Measurements from ENCODE around the gene SLC25A39. TPM values are rescaled to one million over a fixed set of nuclear protein-coding genes. Genes with fewer than 3 reads are reported as not detected.

SLC25A39 gene
- total RNA-seq, 4 donors from 2014 or later: 136 to 154 (median 141) TPM

DNA sequence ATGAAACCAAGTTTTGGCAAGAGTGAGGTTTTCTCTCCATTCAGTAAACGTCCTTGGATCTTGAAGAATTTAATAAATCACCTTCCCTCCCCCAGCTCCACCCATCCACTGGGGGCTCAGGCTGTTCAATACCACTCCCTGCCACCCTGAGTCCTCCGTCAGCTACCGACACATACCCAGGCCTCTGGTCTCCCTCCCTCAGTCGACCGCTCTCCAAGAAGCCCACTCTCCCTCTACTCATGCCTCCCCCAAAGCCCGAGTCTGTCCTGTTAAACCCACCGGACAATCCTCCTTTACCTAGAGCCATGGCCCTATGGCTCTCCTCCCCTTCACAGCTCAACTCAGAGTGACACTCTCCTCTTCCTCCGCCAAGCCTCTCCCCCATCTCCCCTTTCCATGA is 37.0 kb downstream of the SLC25A39 start:
- Histone ChIP-seq H3K27ac (no peak overlapping the region), H3K27me3 (peaks cover 5% of the 10 kb centered on the region), H3K9me3 (no peaks in the 10 kb centered on the region), H3K4me1 (no peaks in the 10 kb centered on the region), H3K4me3 (no peak overlapping the region), H3K36me3 (no peaks in the 10 kb centered on the region)
- no peak for TF ChIP-seq POLR2A (IDR thresholded peaks at IDR 0.05)
- 65 to 79% methylated on average over 4 to 8 of the region's 8 CpGs for WGBS, 2 donors (ENCODE audit: low coverage in 1 of 2)
- in situ Hi-C loops (cut with MboI; ENCODE audit: low pct_ligation_motif_present in 1 of 4, low pct_unique_long_range_greater_than_20kb in 1 of 4, low sequenced_read_pairs in 3 of 4): no loop called here
- DNase-seq: no peak
- intact Hi-C loops (cut with DNase I; ENCODE audit: low total_unique reads): no loop called here

DNA sequence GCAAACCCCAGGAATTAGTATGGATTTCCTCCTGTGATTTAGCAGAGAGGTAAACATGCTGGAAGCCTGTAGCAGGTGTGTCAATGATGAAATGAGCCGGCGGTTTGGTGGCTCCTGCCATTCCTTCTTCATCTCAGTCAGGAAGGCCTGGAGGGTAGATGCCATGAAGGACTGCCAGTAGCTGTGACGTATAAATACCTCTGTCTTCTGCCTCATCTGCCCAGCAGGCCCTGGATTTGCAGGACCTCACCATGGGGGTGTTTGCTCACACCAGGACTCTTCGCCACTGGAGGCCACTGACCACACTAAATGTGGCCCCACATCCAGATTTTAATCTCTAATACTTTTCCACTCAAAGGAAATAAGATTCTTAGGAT is 40.6 kb downstream of the SLC25A39 start:
- H3K4me3 ChIP-seq: no peak overlapping the region
- intact Hi-C loops (cut with DNase I; ENCODE audit: low total_unique reads): no loop called here
- peaks cover 0 to 16% (median 3%) of the 10 kb centered on the region in 4 donors for H3K4me1 ChIP-seq
- H3K27ac ChIP-seq: no peak overlapping the region
- TF ChIP-seq POLR2A (IDR thresholded peaks at IDR 0.05) (no peak), EP300 (IDR thresholded peaks at IDR 0.05; ENCODE audit: low read depth) (no peak), POLR2AphosphoS5 (IDR thresholded peaks at IDR 0.05) (no peak)
- TF ChIP-seq, protein P1, sequence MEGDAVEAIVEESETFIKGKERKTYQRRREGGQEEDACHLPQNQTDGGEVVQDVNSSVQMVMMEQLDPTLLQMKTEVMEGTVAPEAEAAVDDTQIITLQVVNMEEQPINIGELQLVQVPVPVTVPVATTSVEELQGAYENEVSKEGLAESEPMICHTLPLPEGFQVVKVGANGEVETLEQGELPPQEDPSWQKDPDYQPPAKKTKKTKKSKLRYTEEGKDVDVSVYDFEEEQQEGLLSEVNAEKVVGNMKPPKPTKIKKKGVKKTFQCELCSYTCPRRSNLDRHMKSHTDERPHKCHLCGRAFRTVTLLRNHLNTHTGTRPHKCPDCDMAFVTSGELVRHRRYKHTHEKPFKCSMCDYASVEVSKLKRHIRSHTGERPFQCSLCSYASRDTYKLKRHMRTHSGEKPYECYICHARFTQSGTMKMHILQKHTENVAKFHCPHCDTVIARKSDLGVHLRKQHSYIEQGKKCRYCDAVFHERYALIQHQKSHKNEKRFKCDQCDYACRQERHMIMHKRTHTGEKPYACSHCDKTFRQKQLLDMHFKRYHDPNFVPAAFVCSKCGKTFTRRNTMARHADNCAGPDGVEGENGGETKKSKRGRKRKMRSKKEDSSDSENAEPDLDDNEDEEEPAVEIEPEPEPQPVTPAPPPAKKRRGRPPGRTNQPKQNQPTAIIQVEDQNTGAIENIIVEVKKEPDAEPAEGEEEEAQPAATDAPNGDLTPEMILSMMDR (IDR thresholded peaks at IDR 0.05): no peak
- H3K9me3 ChIP-seq: no peaks in the 10 kb centered on the region
- H3K36me3 ChIP-seq: no peaks in the 10 kb centered on the region
- H3K27me3 ChIP-seq: no peaks in the 10 kb centered on the region
- in situ Hi-C loops (cut with MboI; ENCODE audit: low pct_ligation_motif_present in 1 of 4, low pct_unique_long_range_greater_than_20kb in 1 of 4, low sequenced_read_pairs in 3 of 4): no loop called here
- no peak for DNase-seq
- WGBS, 2 donors (ENCODE audit: low coverage in 1 of 2): 91% methylated on average over 4 of the region's 4 CpGs; no CpG with 5 or more reads in 1 of the 2 donors

DNA sequence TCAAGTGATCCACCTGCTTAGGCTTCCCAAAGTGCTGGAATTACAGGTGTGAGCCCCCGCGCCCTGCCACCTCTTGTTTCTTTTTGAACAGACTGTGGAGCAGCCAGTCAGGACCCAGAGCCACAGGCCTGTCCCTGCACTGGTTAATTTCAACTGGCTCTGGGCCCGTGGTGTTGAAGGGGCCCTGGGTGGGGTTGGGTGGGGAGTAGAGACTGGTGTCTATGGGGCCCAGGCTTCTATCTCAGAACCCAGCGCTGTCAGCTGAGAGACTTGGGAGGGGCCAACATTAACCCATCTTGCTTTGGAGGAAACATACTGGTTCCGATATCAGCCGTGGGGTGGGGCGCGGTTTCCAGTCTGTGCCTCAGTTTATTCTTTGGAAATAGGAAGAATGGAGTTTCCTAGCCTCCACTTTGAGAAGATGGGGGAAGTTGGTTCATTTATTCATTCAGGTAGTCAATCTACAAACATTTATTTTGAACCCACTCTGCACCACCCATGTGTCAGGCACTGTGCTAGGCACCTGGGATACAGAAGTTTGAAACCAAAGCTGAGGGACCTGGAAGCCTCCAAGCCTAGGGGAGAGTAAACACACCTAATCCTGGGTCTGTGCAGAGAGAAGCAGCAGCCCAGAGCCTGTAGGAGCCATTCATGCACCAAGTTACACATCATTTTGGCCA is 41.1 kb downstream of the SLC25A39 start:
- DNase-seq: no peak
- TF ChIP-seq EP300 (IDR thresholded peaks at IDR 0.05; ENCODE audit: low read depth): no peak
- no peak for TF ChIP-seq POLR2A (IDR thresholded peaks at IDR 0.05)
- TF ChIP-seq, protein P1 (IDR thresholded peaks at IDR 0.05): no peak
- TF ChIP-seq POLR2AphosphoS5 (IDR thresholded peaks at IDR 0.05): no peak
- H3K36me3 ChIP-seq: no peaks in the 10 kb centered on the region
- no peak overlapping the region for H3K4me3 ChIP-seq
- in situ Hi-C loops (cut with MboI; ENCODE audit: low pct_ligation_motif_present in 1 of 4, low pct_unique_long_range_greater_than_20kb in 1 of 4, low sequenced_read_pairs in 3 of 4) (no loop called here), intact Hi-C loops (cut with DNase I; ENCODE audit: low total_unique reads) (no loop called here)
- H3K27me3 ChIP-seq: no peaks in the 10 kb centered on the region
- H3K4me1 ChIP-seq: peaks cover 0 to 16% (median 3%) of the 10 kb centered on the region in 4 donors
- H3K9me3 ChIP-seq: no peaks in the 10 kb centered on the region
- no peak overlapping the region for H3K27ac ChIP-seq
- WGBS, 2 donors (ENCODE audit: low coverage in 1 of 2): 87 to 94% methylated on average over 3 to 8 of the region's 8 CpGs

DNA sequence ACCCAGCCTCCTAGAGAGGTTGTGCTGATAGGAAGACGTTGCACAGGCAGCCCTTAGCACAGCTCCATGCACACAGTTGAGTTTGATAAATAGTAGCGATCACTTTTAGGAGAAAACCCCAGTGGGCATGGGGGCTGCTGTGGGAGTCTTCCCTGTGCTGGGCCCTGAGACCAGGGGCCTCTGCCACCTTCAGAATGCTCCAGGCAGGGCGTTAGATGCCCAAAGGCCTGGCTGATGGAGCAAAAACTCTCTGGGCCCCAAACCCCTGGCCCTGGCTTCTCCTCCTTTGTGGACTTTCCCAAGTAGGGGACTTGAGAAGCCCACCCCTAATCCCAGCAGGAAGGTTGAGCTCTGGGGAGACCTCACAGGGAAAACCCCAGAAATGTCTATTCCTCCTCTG is 42.4 kb downstream of the SLC25A39 start:
- 72% methylated on average over 3 of the region's 3 CpGs; no CpG with 5 or more reads in 1 of the 2 donors for WGBS, 2 donors (ENCODE audit: low coverage in 1 of 2)
- no peaks in the 10 kb centered on the region for H3K27me3 ChIP-seq
- no peak for TF ChIP-seq EP300 (IDR thresholded peaks at IDR 0.05; ENCODE audit: low read depth)
- in situ Hi-C loops (cut with MboI; ENCODE audit: low pct_ligation_motif_present in 1 of 4, low pct_unique_long_range_greater_than_20kb in 1 of 4, low sequenced_read_pairs in 3 of 4): no loop called here
- no peak overlapping the region for H3K4me3 ChIP-seq
- peaks cover 0 to 16% (median 3%) of the 10 kb centered on the region in 4 donors for H3K4me1 ChIP-seq
- H3K9me3 ChIP-seq: no peaks in the 10 kb centered on the region
- intact Hi-C loops (cut with DNase I; ENCODE audit: low total_unique reads): no loop called here
- no peaks in the 10 kb centered on the region for H3K36me3 ChIP-seq
- no peak overlapping the region for H3K27ac ChIP-seq
- no peak for DNase-seq

DNA sequence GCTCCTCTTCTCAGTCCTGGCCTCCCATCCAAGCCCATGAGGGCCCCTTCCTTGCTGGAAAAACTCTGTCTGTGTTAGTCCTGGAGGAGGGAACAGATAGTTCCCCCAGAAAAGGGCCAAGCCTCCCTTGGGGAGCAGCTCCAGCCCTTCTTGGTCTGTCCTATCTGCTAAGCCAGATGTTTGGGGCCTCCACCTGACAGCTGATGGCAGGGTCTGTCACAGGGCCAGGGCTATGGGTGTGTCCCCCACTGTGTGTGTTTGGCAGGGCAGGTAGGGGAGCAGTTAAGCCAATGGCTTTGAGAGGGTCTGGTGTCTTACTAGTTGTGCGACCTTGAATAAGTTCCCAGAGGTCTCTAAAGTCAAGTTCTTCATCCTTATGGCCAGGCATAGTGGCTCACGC is 43.1 kb downstream of the SLC25A39 start:
- H3K36me3 ChIP-seq: no peaks in the 10 kb centered on the region
- H3K4me3 ChIP-seq: no peak overlapping the region
- intact Hi-C loops (cut with DNase I; ENCODE audit: low total_unique reads): no loop called here
- in situ Hi-C loops (cut with MboI; ENCODE audit: low pct_ligation_motif_present in 1 of 4, low pct_unique_long_range_greater_than_20kb in 1 of 4, low sequenced_read_pairs in 3 of 4): no loop called here
- TF ChIP-seq POLR2AphosphoS5 (IDR thresholded peaks at IDR 0.05): no peak
- TF ChIP-seq, protein P1 (IDR thresholded peaks at IDR 0.05): no peak
- peaks cover 0 to 16% (median 3%) of the 10 kb centered on the region in 4 donors for H3K4me1 ChIP-seq
- no peak overlapping the region for H3K27ac ChIP-seq
- H3K27me3 ChIP-seq: no peaks in the 10 kb centered on the region
- no peaks in the 10 kb centered on the region for H3K9me3 ChIP-seq
- no peak for DNase-seq
- WGBS, 2 donors (ENCODE audit: low coverage in 1 of 2): 94% methylated on average over 2 of the region's 2 CpGs; no CpG with 5 or more reads in 1 of the 2 donors

All from transverse colon (tissue), 4 donors.